ENCODE measurements around the gene PEX11G. TPM values are rescaled to one million over a fixed set of nuclear protein-coding genes. Genes with fewer than 3 reads are reported as not detected.
"Not testable (repeated sequence)": the region's sequence is repeated elsewhere in the genome, so short reads cannot be mapped to it uniquely, and the experiment has no call there.

The PEX11G gene
- total RNA-seq, 1 donor from 2014 or later = 0.57 TPM

DNA sequence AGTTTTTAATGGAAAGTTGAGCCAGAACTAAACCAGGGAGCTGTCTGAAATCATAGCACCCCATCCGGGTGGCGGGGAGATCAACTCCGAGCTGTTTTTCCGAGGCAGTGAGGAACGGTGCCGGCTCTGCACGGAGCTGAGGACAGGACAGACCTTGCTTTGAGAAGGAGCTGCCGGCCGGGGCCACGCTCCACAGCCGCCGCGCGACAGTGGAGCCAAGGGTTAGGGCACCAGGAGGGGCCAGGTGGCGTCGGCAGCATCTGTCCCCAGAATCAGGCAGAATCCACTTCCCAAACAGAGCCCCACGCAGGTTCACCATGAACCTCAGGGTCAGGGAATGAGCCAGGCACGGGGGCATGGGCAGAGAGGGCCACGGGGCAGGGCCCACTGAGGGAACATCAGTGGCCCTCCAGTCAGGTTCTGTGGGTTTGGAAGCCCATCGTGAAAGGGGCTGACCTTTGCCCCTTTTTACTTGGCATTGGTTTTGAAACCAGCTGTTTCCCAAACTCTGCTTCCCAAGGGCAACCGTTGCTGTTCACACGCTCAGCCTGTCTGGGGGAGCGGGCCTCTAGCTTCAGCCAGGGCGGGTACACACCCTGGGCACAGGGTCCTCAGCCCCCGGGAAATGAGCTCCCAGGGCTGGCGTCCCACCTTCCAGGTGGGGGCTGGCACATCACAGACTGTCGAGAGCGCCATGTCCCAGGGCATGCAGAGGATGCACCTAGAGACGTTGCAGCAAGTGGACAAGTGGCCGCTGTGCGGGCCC is 18.1 kb downstream of the PEX11G start:
- intact Hi-C loops (cut with micrococcal nuclease) = no loop called here

GRCh38 chr19:7469669-7470285 is 19.1 kb downstream of the PEX11G start:
- intact Hi-C loops (cut with micrococcal nuclease) = no loop called here

DNA sequence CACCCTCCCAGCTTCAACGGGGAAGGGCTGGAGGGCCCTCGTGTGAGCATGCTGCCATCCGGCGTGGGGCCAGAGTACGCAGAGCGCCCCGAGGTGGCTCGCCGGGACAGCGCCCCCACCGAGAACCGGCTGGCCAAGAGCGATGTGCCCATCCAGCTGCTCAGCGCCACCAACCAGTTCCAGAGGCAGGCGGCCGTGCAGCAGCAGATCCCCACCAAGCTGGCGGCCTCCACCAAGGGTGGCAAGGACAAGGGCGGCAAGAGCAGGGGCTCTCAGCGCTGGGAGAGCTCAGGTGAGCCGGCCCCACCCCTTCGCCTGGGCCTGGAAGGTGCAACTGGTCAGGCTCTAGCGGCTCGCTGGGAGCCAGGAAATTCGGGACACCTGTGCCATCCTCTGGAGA is 20.0 kb downstream of the PEX11G start:
- intact Hi-C loops (cut with micrococcal nuclease) = no loop called here

GRCh38 chr19:7467009-7467989 is 21.5 kb downstream of the PEX11G start:
- intact Hi-C loops (cut with micrococcal nuclease) = no loop called here

DNA sequence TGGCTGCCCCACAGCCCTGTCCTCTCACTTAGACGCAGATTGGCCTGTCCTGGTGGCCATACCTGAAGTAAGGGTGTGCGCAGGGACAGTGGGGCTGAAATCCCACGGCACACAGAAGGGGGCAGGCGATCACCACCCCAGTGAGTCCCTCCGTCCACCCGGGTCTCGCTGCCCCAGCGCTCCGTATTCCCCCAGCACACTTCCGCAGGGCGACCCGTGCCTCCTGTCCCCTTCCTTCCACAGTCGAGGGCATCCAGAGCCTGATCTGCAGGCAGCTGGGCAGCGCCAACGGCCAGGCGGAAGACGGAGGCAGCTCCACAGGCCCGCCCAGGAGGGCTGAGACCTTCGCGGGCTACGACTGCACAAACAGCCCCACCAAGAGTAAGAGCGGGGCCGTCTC is 25.3 kb downstream of the PEX11G start:
- intact Hi-C loops (cut with micrococcal nuclease) = no loop called here

- intact Hi-C loops (cut with micrococcal nuclease) = no loop called here
These were observed 26.8 kb downstream of the PEX11G start for GRCh38 chr19:7461841-7462629.

- intact Hi-C loops (cut with micrococcal nuclease) = no loop called here
These were observed 28.3 kb downstream of the PEX11G start for GRCh38 chr19:7460562-7460966.

- intact Hi-C loops (cut with micrococcal nuclease) = no loop called here
These were observed 29.1 kb downstream of the PEX11G start for GRCh38 chr19:7459773-7460172.

DNA sequence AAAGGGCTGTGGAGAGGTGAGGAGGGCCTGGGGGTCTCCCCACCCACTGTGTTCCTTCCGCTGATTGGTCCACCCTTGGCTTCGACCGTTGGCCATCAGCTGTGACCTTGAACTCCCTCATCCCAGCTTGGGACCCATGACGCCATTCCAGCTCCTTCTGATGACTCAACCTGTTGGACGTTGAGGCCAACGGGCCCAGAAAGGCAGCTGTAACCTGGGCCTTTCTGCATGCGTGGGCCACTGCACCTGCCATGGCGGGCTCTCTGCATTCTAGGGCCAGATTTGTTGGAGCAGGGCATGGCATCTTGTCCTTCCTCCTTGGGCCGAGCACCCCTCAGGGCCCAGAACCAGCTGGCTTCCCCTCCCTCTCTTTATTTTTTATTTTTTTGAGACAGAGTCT is 30.2 kb downstream of the PEX11G start:
- intact Hi-C loops (cut with micrococcal nuclease) = no loop called here

- intact Hi-C loops (cut with micrococcal nuclease) = no loop called here
These were observed 31.8 kb downstream of the PEX11G start for GRCh38 chr19:7456964-7457541.

DNA sequence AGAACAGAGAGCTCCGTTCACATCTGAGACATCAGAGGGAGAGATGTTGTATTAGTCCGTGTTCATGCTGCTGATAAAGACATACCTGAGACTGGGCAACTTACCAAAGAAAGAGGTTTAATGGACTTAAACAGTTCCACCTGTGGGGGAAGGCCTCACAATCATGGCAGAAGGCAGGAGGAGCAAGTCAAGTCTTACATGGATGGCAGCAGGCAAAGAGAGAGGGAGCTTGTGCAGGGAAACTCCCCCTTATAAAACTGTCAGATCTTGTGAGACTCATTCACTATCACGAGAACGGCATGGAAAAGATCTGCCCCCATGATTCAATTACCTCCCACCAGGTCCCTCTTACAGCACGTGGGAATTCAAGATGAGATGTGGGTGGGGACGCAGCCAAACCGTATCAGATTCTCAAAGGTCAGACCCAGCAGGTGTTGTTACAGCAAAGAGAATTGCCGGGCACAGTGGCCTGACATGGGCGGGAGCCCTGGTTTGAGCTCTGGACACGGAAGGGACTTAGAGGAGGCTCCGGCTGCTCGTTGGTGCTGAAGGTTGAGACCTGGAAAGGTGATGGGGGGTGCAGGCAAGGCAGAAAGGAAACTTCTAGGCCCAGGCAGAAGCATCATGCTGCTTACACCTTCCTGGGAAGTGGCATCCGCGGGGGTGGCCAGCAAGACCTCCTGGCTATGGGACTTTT is 33.1 kb downstream of the PEX11G start:
- intact Hi-C loops (cut with micrococcal nuclease) = no loop called here

GRCh38 chr19:7454998-7455397 is 33.8 kb downstream of the PEX11G start:
- intact Hi-C loops (cut with micrococcal nuclease) = no loop called here

GRCh38 chr19:7450243-7451223 is 38.3 kb downstream of the PEX11G start:
- intact Hi-C loops (cut with micrococcal nuclease) = no loop called here

DNA sequence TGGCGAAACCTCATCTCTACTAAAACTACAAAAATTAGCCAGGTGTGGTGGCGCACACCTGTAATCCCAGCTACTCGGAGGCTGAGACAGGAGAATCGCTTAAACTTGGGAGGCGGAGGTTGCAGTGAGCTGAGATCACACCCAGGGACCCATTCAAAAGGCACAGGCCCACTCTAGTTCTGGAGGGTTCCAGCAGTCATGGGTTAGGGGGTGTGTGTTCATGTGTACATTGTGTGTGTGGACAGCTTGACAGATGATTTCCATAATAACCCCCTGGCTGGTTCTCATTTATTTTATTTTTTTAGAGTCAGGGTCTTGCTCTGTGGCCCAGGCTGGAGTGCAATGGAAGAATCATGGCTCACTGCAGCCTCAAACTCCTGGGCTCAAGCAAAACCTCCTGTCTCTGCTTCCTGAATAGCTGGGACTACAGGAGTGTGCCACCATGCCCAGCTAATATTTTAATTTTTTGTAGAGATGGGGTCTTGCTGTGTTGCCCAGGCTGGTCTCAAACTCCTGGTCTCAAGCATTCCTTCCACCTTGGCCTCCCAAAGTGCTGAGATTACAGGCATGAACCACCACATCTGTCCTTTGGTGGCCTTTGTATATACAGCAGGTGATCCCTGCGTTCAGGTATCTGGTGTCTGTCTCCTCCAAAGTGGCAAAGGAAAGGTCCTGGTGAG is 39.3 kb downstream of the PEX11G start:
- intact Hi-C loops (cut with micrococcal nuclease) = not testable (repeated sequence)

GRCh38 chr19:7447648-7448047 is 41.2 kb downstream of the PEX11G start:
- intact Hi-C loops (cut with micrococcal nuclease) = no loop called here

DNA sequence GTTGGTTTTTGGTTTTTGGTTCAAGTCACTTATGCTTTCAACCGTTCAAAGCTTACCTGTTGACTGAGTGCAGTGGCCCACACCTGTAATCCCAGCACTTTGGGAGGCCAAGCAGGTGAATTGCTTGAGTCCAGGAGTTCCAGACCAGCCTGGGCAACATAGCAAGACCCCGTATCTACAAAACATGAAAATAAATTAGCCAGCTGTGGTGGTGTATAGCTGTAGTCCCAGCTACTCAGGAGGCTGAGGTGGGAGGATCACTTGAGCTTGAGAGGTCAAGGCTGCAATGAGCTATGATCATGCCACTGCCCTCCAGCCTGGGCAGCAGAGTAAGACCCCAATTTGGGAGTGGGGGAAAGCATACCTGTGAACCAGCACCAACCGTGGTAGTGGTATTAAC is 43.7 kb downstream of the PEX11G start:
- intact Hi-C loops (cut with micrococcal nuclease) = no loop called here

DNA sequence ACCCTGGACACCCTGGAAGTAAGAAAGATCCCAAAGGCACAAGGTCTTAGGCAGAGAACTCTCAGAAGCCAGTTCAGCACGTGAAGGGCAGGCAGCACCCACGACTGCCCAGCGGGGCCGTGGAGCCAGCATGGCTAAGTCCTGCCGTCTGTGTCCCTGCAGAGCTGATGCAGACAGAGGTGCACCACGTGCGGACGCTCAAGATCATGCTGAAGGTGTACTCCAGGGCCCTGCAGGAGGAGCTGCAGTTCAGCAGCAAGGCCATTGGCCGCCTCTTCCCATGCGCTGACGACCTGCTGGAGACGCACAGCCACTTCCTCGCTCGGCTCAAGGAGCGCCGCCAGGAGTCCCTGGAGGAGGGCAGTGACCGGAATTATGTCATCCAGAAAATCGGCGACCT is 44.8 kb downstream of the PEX11G start:
- intact Hi-C loops (cut with micrococcal nuclease) = no loop called here

DNA sequence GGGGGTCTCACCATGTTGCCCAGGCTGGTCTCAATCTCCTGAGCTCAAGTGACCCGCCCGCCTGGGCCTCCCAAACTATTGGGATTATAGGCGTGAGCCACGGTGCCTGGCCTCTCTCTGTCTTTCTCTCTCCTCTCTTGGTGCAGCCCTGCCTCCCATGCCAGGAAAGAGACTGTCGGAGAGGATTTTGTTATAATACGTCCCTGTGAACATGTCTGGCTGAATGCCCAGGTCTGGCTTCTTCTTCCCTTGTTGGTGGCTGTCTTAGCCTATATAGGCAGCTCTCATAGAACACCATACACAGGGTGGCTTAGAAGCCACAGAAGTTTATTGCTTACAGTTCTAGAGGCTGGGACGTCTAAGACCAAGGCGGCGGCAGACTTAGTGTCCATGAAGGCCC is 46.4 kb downstream of the PEX11G start:
- intact Hi-C loops (cut with micrococcal nuclease) = no loop called here
